ENCODE measurements around the gene RC3H1. TPM values are rescaled to one million over a fixed set of nuclear protein-coding genes. Genes with fewer than 3 reads are reported as not detected.

The RC3H1 gene
- total and polyA plus RNA-seq, 11 donors, result 3.8 to 32.0 (median 19.1) TPM

GRCh38 chr1:173915596-173915995 is 106.6 kb downstream of the RC3H1 start:
- no peaks in the 10 kb centered on the region for H3K4me1 ChIP-seq
- no peak for TF ChIP-seq CTCF (IDR thresholded peaks at IDR 0.05)
- no peak for TF ChIP-seq POLR2A (IDR thresholded peaks at IDR 0.05)
- H3K27ac ChIP-seq, result no peak overlapping the region
- no peaks in the 10 kb centered on the region for H3K9me3 ChIP-seq
- DNase-seq (no peak), ATAC-seq (no peak)
- no peak overlapping the region for H3K4me3 ChIP-seq
- 85 to 87% (median 86%) methylated on average over 2 of the region's 2 CpGs for WGBS, 4 donors
- no peaks in the 10 kb centered on the region for H3K27me3 ChIP-seq
- no peaks in the 10 kb centered on the region for H3K36me3 ChIP-seq
- intact Hi-C loops (cut with DNase I), result no loop called here

- WGBS, 4 donors, result 82 to 85% (median 83%) methylated on average over 13 of the region's 13 CpGs
These were observed 107.7 kb downstream of the RC3H1 start for GRCh38 chr1:173914366-173914871.

GRCh38 chr1:173913111-173913510 is 109.0 kb downstream of the RC3H1 start:
- H3K36me3 ChIP-seq, result peaks cover 0 to 3% (median 0%) of the 10 kb centered on the region in 9 donors
- H3K4me1 ChIP-seq, result no peaks in the 10 kb centered on the region
- intact Hi-C loops (cut with DNase I), result no loop called here
- ATAC-seq (no peak), DNase-seq (no peak)
- H3K27ac ChIP-seq, result no peak overlapping the region
- no peaks in the 10 kb centered on the region for H3K9me3 ChIP-seq
- TF ChIP-seq POLR2A (IDR thresholded peaks at IDR 0.05) (no peak), CTCF (IDR thresholded peaks at IDR 0.05) (no peak)
- no peak overlapping the region for H3K4me3 ChIP-seq
- WGBS, 4 donors, result 91 to 100% (median 94%) methylated on average over 3 of the region's 3 CpGs
- H3K27me3 ChIP-seq, result no peaks in the 10 kb centered on the region

More at GRCh38 chr1:173914366-173914871, 107.7 kb downstream of the RC3H1 start:
- H3K4me3 ChIP-seq, result no peak overlapping the region
- no peaks in the 10 kb centered on the region for H3K4me1 ChIP-seq
- H3K36me3 ChIP-seq, result peaks cover 0 to 3% (median 0%) of the 10 kb centered on the region in 9 donors
- intact Hi-C loops (cut with DNase I), result no loop called here
- H3K27ac ChIP-seq, result no peak overlapping the region
- H3K9me3 ChIP-seq, result no peaks in the 10 kb centered on the region
- H3K27me3 ChIP-seq, result no peaks in the 10 kb centered on the region
- no peak for ATAC-seq
- DNase-seq, result no peak
- TF ChIP-seq CTCF (IDR thresholded peaks at IDR 0.05) (peak in 9 of 12 donors; percentile 17 to 42 (median 32)), POLR2A (IDR thresholded peaks at IDR 0.05) (no peak)

GRCh38 chr1:173903827-173904531 is 118.2 kb downstream of the RC3H1 start:
- TF ChIP-seq CTCF (IDR thresholded peaks at IDR 0.05), result no peak
- no peak for TF ChIP-seq POLR2A (IDR thresholded peaks at IDR 0.05)
- peaks cover 0 to 6% (median 0%) of the 10 kb centered on the region in 12 donors for H3K4me1 ChIP-seq
- H3K36me3 ChIP-seq, result no peaks in the 10 kb centered on the region
- ATAC-seq, result no peak
- intact Hi-C loops (cut with DNase I), result no loop called here
- no peak overlapping the region for H3K4me3 ChIP-seq
- WGBS, 4 donors, result 88 to 91% (median 90%) methylated on average over 6 of the region's 6 CpGs
- no peaks in the 10 kb centered on the region for H3K27me3 ChIP-seq
- H3K27ac ChIP-seq, result no peak overlapping the region
- DNase-seq, result no peak
- H3K9me3 ChIP-seq, result no peaks in the 10 kb centered on the region

Data from heart left ventricle (tissue), 16 donors.